ENCODE results near the gene NOC2L. TPM values are rescaled to one million over a fixed set of nuclear protein-coding genes. Genes with fewer than 3 reads are reported as not detected.

Gene NOC2L
- total RNA-seq, 2 experiments from 2014 or later = 77.9 to 99.0 TPM

- Histone ChIP-seq H2AFZ (ENCODE audit: low read length) (no peak within 1 kb of the TSS), H3K36me3 (ENCODE audit: insufficient read depth, low read length) (no peaks in the 10 kb centered on the region), H3K79me2 (ENCODE audit: insufficient read depth, low read depth, low read length) (no peaks in the 10 kb centered on the region), H3K4me1 (ENCODE audit: insufficient read depth, low read length, poor library complexity, severe bottlenecking) (peaks cover 4% of the 10 kb centered on the region), H3K9me3 (ENCODE audit: low read length) (no peaks in the 10 kb centered on the region), H3K4me3 (ENCODE audit: low read depth, low read length, poor library complexity, severe bottlenecking) (peak within 1 kb of the TSS; percentile 22), H3K27ac (ENCODE audit: low read depth, low read length, poor library complexity, severe bottlenecking) (no peak within 1 kb of the TSS), H3K4me2 (ENCODE audit: low read length) (peak within 1 kb of the TSS; percentile 57; the same call in 1 of the 2 replicates), H4K20me1 (ENCODE audit: insufficient read depth, low read length) (no peaks in the 10 kb centered on the region), H3K9me2 (ENCODE audit: insufficient read depth, low read length) (no peaks in the 10 kb centered on the region)
- no peak for DNase-seq (ENCODE audit: low spot score)
- TF ChIP-seq, protein P1, sequence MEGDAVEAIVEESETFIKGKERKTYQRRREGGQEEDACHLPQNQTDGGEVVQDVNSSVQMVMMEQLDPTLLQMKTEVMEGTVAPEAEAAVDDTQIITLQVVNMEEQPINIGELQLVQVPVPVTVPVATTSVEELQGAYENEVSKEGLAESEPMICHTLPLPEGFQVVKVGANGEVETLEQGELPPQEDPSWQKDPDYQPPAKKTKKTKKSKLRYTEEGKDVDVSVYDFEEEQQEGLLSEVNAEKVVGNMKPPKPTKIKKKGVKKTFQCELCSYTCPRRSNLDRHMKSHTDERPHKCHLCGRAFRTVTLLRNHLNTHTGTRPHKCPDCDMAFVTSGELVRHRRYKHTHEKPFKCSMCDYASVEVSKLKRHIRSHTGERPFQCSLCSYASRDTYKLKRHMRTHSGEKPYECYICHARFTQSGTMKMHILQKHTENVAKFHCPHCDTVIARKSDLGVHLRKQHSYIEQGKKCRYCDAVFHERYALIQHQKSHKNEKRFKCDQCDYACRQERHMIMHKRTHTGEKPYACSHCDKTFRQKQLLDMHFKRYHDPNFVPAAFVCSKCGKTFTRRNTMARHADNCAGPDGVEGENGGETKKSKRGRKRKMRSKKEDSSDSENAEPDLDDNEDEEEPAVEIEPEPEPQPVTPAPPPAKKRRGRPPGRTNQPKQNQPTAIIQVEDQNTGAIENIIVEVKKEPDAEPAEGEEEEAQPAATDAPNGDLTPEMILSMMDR (conservative IDR thresholded peaks at IDR 0.05; ENCODE audit: low read length) = no peak
- no peak for TF ChIP-seq EZH2phosphoT487 (IDR thresholded peaks at IDR 0.05; ENCODE audit: borderline replicate concordance, low read depth, low read length)
- POLR2A ChIA-PET = no interaction called here
- intact Hi-C loops (cut with micrococcal nuclease; ENCODE audit: unreplicated experiment) = no loop called here
- CTCF ChIA-PET (ENCODE audit: unreplicated experiment) = no interaction called here
- no TSS peak for BruUV-seq (replicated peaks)
Measured at GRCh38 chr1:966135-966703, 7.2 kb upstream of the NOC2L start, which contains the start of gene PLEKHN1. TSS of gene PLEKHN1 (plus strand) at chr1:966482. CDS start at chr1:966532, 50 bp downstream.

GRCh38 chr1:965526-966134 lies 6.6 kb upstream of the NOC2L start:
- no peak for DNase-seq (ENCODE audit: low spot score)
- H3K4me3 ChIP-seq (ENCODE audit: low read depth, low read length, poor library complexity, severe bottlenecking) = no peak overlapping the region
- intact Hi-C loops (cut with micrococcal nuclease; ENCODE audit: unreplicated experiment) = no loop called here

More at GRCh38 chr1:965526-966134, 6.6 kb upstream of the NOC2L start:
- Histone ChIP-seq H3K36me3 (ENCODE audit: insufficient read depth, low read length) (no peaks in the 10 kb centered on the region), H3K79me2 (ENCODE audit: insufficient read depth, low read depth, low read length) (no peaks in the 10 kb centered on the region), H3K4me2 (ENCODE audit: low read length) (no peak overlapping the region), H4K20me1 (ENCODE audit: insufficient read depth, low read length) (no peaks in the 10 kb centered on the region), H3K4me1 (ENCODE audit: insufficient read depth, low read length, poor library complexity, severe bottlenecking) (peaks cover 6% of the 10 kb centered on the region), H3K9me3 (ENCODE audit: low read length) (no peaks in the 10 kb centered on the region), H3K9me2 (ENCODE audit: insufficient read depth, low read length) (no peaks in the 10 kb centered on the region), H2AFZ (ENCODE audit: low read length) (no peak overlapping the region), H3K27ac (ENCODE audit: low read depth, low read length, poor library complexity, severe bottlenecking) (no peak overlapping the region)
- ChIA-PET POLR2A (no interaction called here), CTCF (ENCODE audit: unreplicated experiment) (no interaction called here)
- TF ChIP-seq EZH2phosphoT487 (IDR thresholded peaks at IDR 0.05; ENCODE audit: borderline replicate concordance, low read depth, low read length) = no peak
- TF ChIP-seq, protein P1 (conservative IDR thresholded peaks at IDR 0.05; ENCODE audit: low read length) = no peak
- no TSS peak for BruUV-seq (replicated peaks)

All from OCI-LY7 (cell line).